ENCODE measurements around the gene NLRP11. TPM values are rescaled to one million over a fixed set of nuclear protein-coding genes. Genes with fewer than 3 reads are reported as not detected.

The NLRP11 gene
- total and polyA plus RNA-seq, 2 experiments from 2014 or later: not detected

GRCh38 chr19:55858401-55858800 lies 26.6 kb upstream of the NLRP11 start:
- Histone ChIP-seq H3K4me3 (no peak overlapping the region), H3K36me3 (no peaks in the 10 kb centered on the region), H3K27me3 (no peaks in the 10 kb centered on the region), H3K4me1 (ENCODE audit: low read depth) (no peaks in the 10 kb centered on the region), H3K9me3 (ENCODE audit: low read depth) (no peaks in the 10 kb centered on the region), H3K27ac (no peak overlapping the region)
- TF ChIP-seq CTCF (IDR thresholded peaks at IDR 0.05; ENCODE audit: low read depth, low read length): no peak
- DNase-seq (ENCODE audit: low read depth in 1 of 2, low spot score in 1 of 2): no peak

GRCh38 chr19:55857974-55858373 lies 26.2 kb upstream of the NLRP11 start:
- no peak overlapping the region for H3K27ac ChIP-seq
- H3K9me3 ChIP-seq (ENCODE audit: low read depth): no peaks in the 10 kb centered on the region
- no peak overlapping the region for H3K4me3 ChIP-seq
- TF ChIP-seq CTCF (IDR thresholded peaks at IDR 0.05; ENCODE audit: low read depth, low read length): no peak
- H3K27me3 ChIP-seq: no peaks in the 10 kb centered on the region
- no peaks in the 10 kb centered on the region for H3K4me1 ChIP-seq (ENCODE audit: low read depth)
- H3K36me3 ChIP-seq: no peaks in the 10 kb centered on the region
- DNase-seq (ENCODE audit: low read depth in 1 of 2, low spot score in 1 of 2): no peak

GRCh38 chr19:55857149-55857548 lies 25.4 kb upstream of the NLRP11 start:
- no peaks in the 10 kb centered on the region for H3K36me3 ChIP-seq
- no peaks in the 10 kb centered on the region for H3K9me3 ChIP-seq (ENCODE audit: low read depth)
- H3K4me1 ChIP-seq (ENCODE audit: low read depth): no peaks in the 10 kb centered on the region
- DNase-seq (ENCODE audit: low read depth in 1 of 2, low spot score in 1 of 2): no peak
- no peak overlapping the region for H3K4me3 ChIP-seq
- H3K27ac ChIP-seq: no peak overlapping the region
- TF ChIP-seq CTCF (IDR thresholded peaks at IDR 0.05; ENCODE audit: low read depth, low read length): no peak
- H3K27me3 ChIP-seq: no peaks in the 10 kb centered on the region

GRCh38 chr19:55855160-55855559 lies 23.4 kb upstream of the NLRP11 start:
- Histone ChIP-seq H3K4me3 (no peak overlapping the region), H3K9me3 (ENCODE audit: low read depth) (no peaks in the 10 kb centered on the region), H3K27ac (no peak overlapping the region), H3K4me1 (ENCODE audit: low read depth) (no peaks in the 10 kb centered on the region), H3K27me3 (no peaks in the 10 kb centered on the region), H3K36me3 (no peaks in the 10 kb centered on the region)
- DNase-seq (ENCODE audit: low read depth in 1 of 2, low spot score in 1 of 2): no peak
- TF ChIP-seq CTCF (IDR thresholded peaks at IDR 0.05; ENCODE audit: low read depth, low read length): no peak

GRCh38 chr19:55838906-55839305 lies 7.1 kb upstream of the NLRP11 start:
- Histone ChIP-seq H3K4me1 (ENCODE audit: low read depth) (no peaks in the 10 kb centered on the region), H3K4me3 (no peak overlapping the region), H3K9me3 (ENCODE audit: low read depth) (peaks cover 3% of the 10 kb centered on the region), H3K36me3 (no peaks in the 10 kb centered on the region), H3K27me3 (no peaks in the 10 kb centered on the region), H3K27ac (no peak overlapping the region)
- no peak for DNase-seq (ENCODE audit: low read depth in 1 of 2, low spot score in 1 of 2)
- no peak for TF ChIP-seq CTCF (IDR thresholded peaks at IDR 0.05; ENCODE audit: low read depth, low read length)

- no peaks in the 10 kb centered on the region for H3K27me3 ChIP-seq
- DNase-seq (ENCODE audit: low read depth in 1 of 2, low spot score in 1 of 2): no peak
- TF ChIP-seq CTCF (IDR thresholded peaks at IDR 0.05; ENCODE audit: low read depth, low read length): no peak
- H3K9me3 ChIP-seq (ENCODE audit: low read depth): peaks cover 3% of the 10 kb centered on the region
- H3K36me3 ChIP-seq: no peaks in the 10 kb centered on the region
- H3K27ac ChIP-seq: no peak overlapping the region
- no peak overlapping the region for H3K4me3 ChIP-seq
- H3K4me1 ChIP-seq (ENCODE audit: low read depth): no peaks in the 10 kb centered on the region
Measured at GRCh38 chr19:55838251-55838650, 6.5 kb upstream of the NLRP11 start.
